ENCODE data around the gene GABRD.

GABRD gene

GRCh38 chr1:2030076-2030871 lies 11.1 kb downstream of the GABRD start:
- Histone ChIP-seq H3K4me2 (no peak overlapping the region), H3K27ac (no peak overlapping the region), H3K4me3 (IDR thresholded peaks at IDR 0.05; ENCODE audit: insufficient read depth, low read depth, low read length) (no peak overlapping the region), H2AFZ (ENCODE audit: low read depth) (no peak overlapping the region), H3K79me2 (ENCODE audit: insufficient read depth, low read depth) (no peaks in the 10 kb centered on the region), H3K4me1 (ENCODE audit: low read depth, poor library complexity, severe bottlenecking) (no peaks in the 10 kb centered on the region), H3K36me3 (ENCODE audit: insufficient read depth) (no peaks in the 10 kb centered on the region), H4K20me1 (ENCODE audit: insufficient read depth) (no peaks in the 10 kb centered on the region), H3K27me3 (ENCODE audit: insufficient read depth, low read depth) (peaks cover 92% of the 10 kb centered on the region), H3K9ac (no peak overlapping the region)
- TF ChIP-seq CTCF (conservative IDR thresholded peaks at IDR 0.05; ENCODE audit: low read depth, low read length) = no peak

GRCh38 chr1:2031546-2032540 lies 12.7 kb downstream of the GABRD start:
- Histone ChIP-seq H3K27me3 (ENCODE audit: insufficient read depth, low read depth) (peaks cover 93% of the 10 kb centered on the region), H3K36me3 (ENCODE audit: insufficient read depth) (no peaks in the 10 kb centered on the region), H3K9ac (no peak overlapping the region), H3K4me2 (no peak overlapping the region), H3K79me2 (ENCODE audit: insufficient read depth, low read depth) (no peaks in the 10 kb centered on the region), H4K20me1 (ENCODE audit: insufficient read depth) (no peaks in the 10 kb centered on the region), H3K4me3 (IDR thresholded peaks at IDR 0.05; ENCODE audit: insufficient read depth, low read depth, low read length) (no peak overlapping the region), H3K27ac (no peak overlapping the region), H3K4me1 (ENCODE audit: low read depth, poor library complexity, severe bottlenecking) (no peaks in the 10 kb centered on the region), H2AFZ (ENCODE audit: low read depth) (no peak overlapping the region)
- no peak for TF ChIP-seq CTCF (conservative IDR thresholded peaks at IDR 0.05; ENCODE audit: low read depth, low read length)

- Histone ChIP-seq H3K4me1 (ENCODE audit: low read depth, poor library complexity, severe bottlenecking) (no peaks in the 10 kb centered on the region), H3K27me3 (ENCODE audit: insufficient read depth, low read depth) (peaks cover 94% of the 10 kb centered on the region), H3K27ac (no peak overlapping the region), H3K9ac (no peak overlapping the region), H3K36me3 (ENCODE audit: insufficient read depth) (no peaks in the 10 kb centered on the region), H3K79me2 (ENCODE audit: insufficient read depth, low read depth) (no peaks in the 10 kb centered on the region), H3K4me2 (no peak overlapping the region), H4K20me1 (ENCODE audit: insufficient read depth) (no peaks in the 10 kb centered on the region), H2AFZ (ENCODE audit: low read depth) (no peak overlapping the region), H3K4me3 (IDR thresholded peaks at IDR 0.05; ENCODE audit: insufficient read depth, low read depth, low read length) (no peak overlapping the region)
- no peak for TF ChIP-seq CTCF (conservative IDR thresholded peaks at IDR 0.05; ENCODE audit: low read depth, low read length)
Measured at GRCh38 chr1:2032737-2033136, 13.6 kb downstream of the GABRD start.

GRCh38 chr1:2033165-2033564 lies 14.0 kb downstream of the GABRD start:
- Histone ChIP-seq H3K79me2 (ENCODE audit: insufficient read depth, low read depth) (no peaks in the 10 kb centered on the region), H3K36me3 (ENCODE audit: insufficient read depth) (no peaks in the 10 kb centered on the region), H3K4me2 (no peak overlapping the region), H3K27me3 (ENCODE audit: insufficient read depth, low read depth) (peaks cover 96% of the 10 kb centered on the region), H3K27ac (no peak overlapping the region), H4K20me1 (ENCODE audit: insufficient read depth) (no peaks in the 10 kb centered on the region), H3K4me3 (IDR thresholded peaks at IDR 0.05; ENCODE audit: insufficient read depth, low read depth, low read length) (no peak overlapping the region), H3K9ac (no peak overlapping the region), H2AFZ (ENCODE audit: low read depth) (no peak overlapping the region), H3K4me1 (ENCODE audit: low read depth, poor library complexity, severe bottlenecking) (no peaks in the 10 kb centered on the region)
- no peak for TF ChIP-seq CTCF (conservative IDR thresholded peaks at IDR 0.05; ENCODE audit: low read depth, low read length)

Data from KMS-11 (cell line).